ENCODE results near the gene LHCGR.

The LHCGR gene

DNA sequence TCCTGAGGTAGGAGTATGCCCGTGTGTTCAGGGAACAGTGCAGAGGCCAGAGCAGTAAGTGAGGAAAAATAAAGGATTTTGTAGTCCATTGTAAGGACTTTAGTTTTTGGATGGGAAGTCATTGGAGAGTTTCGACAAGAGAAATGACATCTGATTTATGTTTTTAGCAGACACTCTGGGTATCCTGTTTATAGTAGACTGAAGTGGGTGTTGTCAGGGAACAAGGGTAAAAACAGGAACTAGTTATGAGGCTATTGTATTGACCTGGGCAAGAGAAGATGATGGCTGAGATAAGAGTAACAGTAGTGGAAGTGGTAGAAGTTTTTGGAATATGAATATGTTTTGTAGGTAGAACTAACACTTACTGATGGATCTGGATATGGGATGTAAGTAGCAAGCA is 78.1 kb downstream of the LHCGR start:
- Histone ChIP-seq H3K27ac (no peak overlapping the region), H3K4me3 (no peak overlapping the region)
- TF ChIP-seq, protein P1, sequence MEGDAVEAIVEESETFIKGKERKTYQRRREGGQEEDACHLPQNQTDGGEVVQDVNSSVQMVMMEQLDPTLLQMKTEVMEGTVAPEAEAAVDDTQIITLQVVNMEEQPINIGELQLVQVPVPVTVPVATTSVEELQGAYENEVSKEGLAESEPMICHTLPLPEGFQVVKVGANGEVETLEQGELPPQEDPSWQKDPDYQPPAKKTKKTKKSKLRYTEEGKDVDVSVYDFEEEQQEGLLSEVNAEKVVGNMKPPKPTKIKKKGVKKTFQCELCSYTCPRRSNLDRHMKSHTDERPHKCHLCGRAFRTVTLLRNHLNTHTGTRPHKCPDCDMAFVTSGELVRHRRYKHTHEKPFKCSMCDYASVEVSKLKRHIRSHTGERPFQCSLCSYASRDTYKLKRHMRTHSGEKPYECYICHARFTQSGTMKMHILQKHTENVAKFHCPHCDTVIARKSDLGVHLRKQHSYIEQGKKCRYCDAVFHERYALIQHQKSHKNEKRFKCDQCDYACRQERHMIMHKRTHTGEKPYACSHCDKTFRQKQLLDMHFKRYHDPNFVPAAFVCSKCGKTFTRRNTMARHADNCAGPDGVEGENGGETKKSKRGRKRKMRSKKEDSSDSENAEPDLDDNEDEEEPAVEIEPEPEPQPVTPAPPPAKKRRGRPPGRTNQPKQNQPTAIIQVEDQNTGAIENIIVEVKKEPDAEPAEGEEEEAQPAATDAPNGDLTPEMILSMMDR (IDR thresholded peaks at IDR 0.05) = no peak
- no peak for DNase-seq (ENCODE audit: low spot score)

DNA sequence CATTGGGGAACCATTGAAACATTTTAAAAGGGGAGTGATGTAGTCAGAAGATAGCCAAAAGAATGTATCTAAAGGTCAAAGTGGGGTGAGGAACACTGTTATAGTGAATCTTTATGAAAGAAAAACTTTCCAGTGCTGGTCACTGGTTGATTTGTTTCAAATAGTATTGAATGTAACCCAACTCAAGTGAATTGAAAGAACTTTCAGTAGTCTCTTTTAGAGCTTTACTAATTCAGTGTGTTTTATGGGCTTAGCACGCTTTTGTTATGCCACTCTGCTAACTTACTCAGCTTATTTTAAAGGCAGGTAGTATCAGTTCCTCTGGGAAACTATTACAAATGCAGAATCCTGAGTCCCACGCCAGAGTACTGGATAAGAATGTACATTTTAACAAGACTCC is 80.6 kb downstream of the LHCGR start:
- no peak overlapping the region for H3K27ac ChIP-seq
- H3K4me3 ChIP-seq = no peak overlapping the region
- TF ChIP-seq, protein P1 (IDR thresholded peaks at IDR 0.05) = no peak
- DNase-seq (ENCODE audit: low spot score) = no peak

DNA sequence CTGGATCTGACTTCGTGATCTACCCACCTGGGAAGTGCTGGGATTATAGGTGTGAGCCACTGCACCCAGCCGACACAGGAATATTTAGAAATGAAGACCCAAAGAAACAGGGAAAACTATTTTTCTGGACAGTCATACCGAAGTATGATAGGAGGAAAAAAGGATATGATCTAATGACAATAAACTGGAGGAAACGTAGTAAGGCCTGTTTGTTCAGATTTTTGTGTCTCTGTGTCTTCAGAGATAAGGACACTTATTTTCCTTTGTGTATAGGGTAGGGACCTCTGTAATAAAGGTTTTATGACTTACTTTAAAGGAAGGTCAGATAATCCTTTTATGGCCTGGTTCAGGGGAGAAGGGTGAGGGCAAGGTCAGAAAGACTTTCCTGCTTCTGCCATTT is 81.9 kb downstream of the LHCGR start:
- no peak overlapping the region for H3K4me3 ChIP-seq
- no peak overlapping the region for H3K27ac ChIP-seq
- DNase-seq (ENCODE audit: low spot score) = no peak
- TF ChIP-seq, protein P1 (IDR thresholded peaks at IDR 0.05) = no peak

DNA sequence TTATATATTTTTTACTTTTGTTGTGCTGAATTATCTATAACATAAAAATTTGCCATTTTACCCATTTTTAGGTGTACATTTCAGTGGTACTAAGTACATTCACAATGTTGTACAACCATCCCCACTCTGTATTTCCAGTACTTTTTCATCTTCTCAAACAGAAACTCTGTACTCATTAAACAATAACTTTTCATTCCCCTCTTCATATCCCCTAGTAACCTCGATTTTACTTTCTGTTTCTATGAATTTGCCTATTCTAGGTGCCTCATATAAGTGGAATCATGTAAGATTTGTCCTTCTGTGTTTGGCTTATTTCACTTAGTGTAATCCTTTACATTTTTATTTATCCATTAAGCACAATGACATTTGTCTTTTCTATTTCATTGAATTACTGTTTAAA is 86.5 kb downstream of the LHCGR start:
- DNase-seq (ENCODE audit: low spot score) = no peak
- TF ChIP-seq, protein P1 (IDR thresholded peaks at IDR 0.05) = no peak
- H3K27ac ChIP-seq = no peak overlapping the region
- no peak overlapping the region for H3K4me3 ChIP-seq

DNA sequence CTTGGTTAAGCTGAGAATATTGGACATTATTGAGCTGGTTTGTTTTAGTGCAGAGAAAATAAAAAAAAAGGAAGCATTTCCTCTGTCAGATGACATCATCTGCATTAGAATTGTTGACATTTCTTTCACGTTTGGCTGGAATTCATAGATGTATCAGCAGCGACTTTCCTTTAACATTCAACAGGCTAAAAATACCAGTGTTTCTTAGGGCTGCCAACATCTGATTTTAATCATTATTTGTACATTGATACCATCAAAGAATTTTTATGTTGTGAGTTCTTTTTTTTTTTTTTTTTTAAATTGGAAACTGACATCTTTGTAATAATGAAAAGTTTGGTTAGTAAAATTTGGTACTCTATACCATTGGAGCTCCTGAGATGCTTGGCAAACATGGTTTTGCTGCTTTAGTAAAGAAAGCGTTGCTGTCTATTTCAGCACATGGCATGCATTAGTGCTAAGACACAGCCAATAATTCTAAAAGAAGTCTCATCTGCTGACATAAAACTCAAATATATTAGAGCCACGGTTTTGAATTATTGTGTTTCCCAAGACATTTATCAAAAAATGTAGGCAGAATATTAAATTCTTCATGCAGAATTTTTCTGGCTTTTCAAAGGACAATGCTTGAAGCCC is 104.2 kb downstream of the LHCGR start:
- H3K4me3 ChIP-seq = no peak overlapping the region
- no peak overlapping the region for H3K27ac ChIP-seq
- TF ChIP-seq, protein P1 (IDR thresholded peaks at IDR 0.05) = no peak
- no peak for DNase-seq (ENCODE audit: low spot score)

DNA sequence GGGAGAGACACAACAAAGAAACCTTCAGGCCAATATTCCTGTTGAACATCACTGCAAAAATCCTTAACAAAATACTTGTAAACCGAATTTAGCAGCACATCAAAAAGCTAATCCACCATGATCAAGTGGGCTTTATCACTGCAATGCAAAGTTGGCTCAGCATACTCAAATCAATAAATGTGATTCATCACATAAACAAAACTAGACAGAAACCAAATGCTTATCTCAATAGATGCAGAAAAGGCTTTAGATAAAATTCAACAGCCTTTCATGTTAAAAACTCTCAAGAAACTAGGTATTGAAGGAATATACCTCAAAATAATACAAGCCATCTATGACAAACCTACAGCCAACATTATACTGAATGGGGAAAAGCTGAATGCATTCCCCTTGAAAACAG is 117.3 kb downstream of the LHCGR start:
- H3K27ac ChIP-seq = no peak overlapping the region
- no peak for DNase-seq (ENCODE audit: low spot score)
- TF ChIP-seq, protein P1 (IDR thresholded peaks at IDR 0.05) = no peak
- H3K4me3 ChIP-seq = no peak overlapping the region
